ENCODE results near the gene EPHB1. TPM values are rescaled to one million over a fixed set of nuclear protein-coding genes. Genes with fewer than 3 reads are reported as not detected.

Gene EPHB1
- total RNA-seq, 1 donor from 2014 or later: 3.8 TPM

GRCh38 chr3:135159681-135160247 is 364.7 kb downstream of the EPHB1 start:
- POLR2A ChIA-PET: no interaction called here
- CTCF ChIA-PET: no interaction called here
- H3K4me3 Mint-ChIP-seq: no peak overlapping the region
- H3K27ac Mint-ChIP-seq: no peak overlapping the region
- H3K4me1 Mint-ChIP-seq: no peaks in the 10 kb centered on the region
- no peak for DNase-seq
- no peaks in the 10 kb centered on the region for H3K27me3 Mint-ChIP-seq
- no peak for TF ChIP-seq CTCF (IDR thresholded peaks at IDR 0.05)
- H3K36me3 Mint-ChIP-seq (ENCODE audit: low read depth): no peaks in the 10 kb centered on the region
- peaks cover 2% of the 10 kb centered on the region for H3K9me3 Mint-ChIP-seq
- intact Hi-C loops (cut with micrococcal nuclease): no loop called here
- no peak for ATAC-seq (ENCODE audit: low read depth)

- no peak for TF ChIP-seq CTCF (IDR thresholded peaks at IDR 0.05)
- Mint-ChIP-seq H3K27me3 (no peaks in the 10 kb centered on the region), H3K4me3 (no peak overlapping the region), H3K27ac (no peak overlapping the region), H3K36me3 (ENCODE audit: low read depth) (no peaks in the 10 kb centered on the region), H3K9me3 (no peaks in the 10 kb centered on the region), H3K4me1 (no peaks in the 10 kb centered on the region)
- ChIA-PET POLR2A (no interaction called here), CTCF (no interaction called here)
- DNase-seq (no peak), ATAC-seq (ENCODE audit: low read depth) (no peak)
- intact Hi-C loops (cut with micrococcal nuclease): no loop called here
These were observed 366.4 kb downstream of the EPHB1 start for GRCh38 chr3:135161425-135161824.

- TF ChIP-seq CTCF (IDR thresholded peaks at IDR 0.05): no peak
- ATAC-seq (ENCODE audit: low read depth) (no peak), DNase-seq (no peak)
- no peaks in the 10 kb centered on the region for H3K36me3 Mint-ChIP-seq (ENCODE audit: low read depth)
- intact Hi-C loops (cut with micrococcal nuclease): no loop called here
- H3K27ac Mint-ChIP-seq: no peak overlapping the region
- no peaks in the 10 kb centered on the region for H3K9me3 Mint-ChIP-seq
- no peaks in the 10 kb centered on the region for H3K27me3 Mint-ChIP-seq
- POLR2A ChIA-PET: no interaction called here
- no peak overlapping the region for H3K4me3 Mint-ChIP-seq
- CTCF ChIA-PET: no interaction called here
- H3K4me1 Mint-ChIP-seq: no peaks in the 10 kb centered on the region
These were observed 368.6 kb downstream of the EPHB1 start for GRCh38 chr3:135163701-135164100.

GRCh38 chr3:135165260-135165659 is 370.2 kb downstream of the EPHB1 start:
- Mint-ChIP-seq H3K27me3 (no peaks in the 10 kb centered on the region), H3K4me3 (no peak overlapping the region), H3K9me3 (no peaks in the 10 kb centered on the region), H3K36me3 (ENCODE audit: low read depth) (no peaks in the 10 kb centered on the region), H3K27ac (no peak overlapping the region), H3K4me1 (no peaks in the 10 kb centered on the region)
- POLR2A ChIA-PET: no interaction called here
- no peak for TF ChIP-seq CTCF (IDR thresholded peaks at IDR 0.05)
- CTCF ChIA-PET: no interaction called here
- DNase-seq: no peak
- ATAC-seq (ENCODE audit: low read depth): no peak
- intact Hi-C loops (cut with micrococcal nuclease): no loop called here

GRCh38 chr3:135166266-135166825 is 371.3 kb downstream of the EPHB1 start:
- no peak for DNase-seq
- POLR2A ChIA-PET: no interaction called here
- intact Hi-C loops (cut with micrococcal nuclease): no loop called here
- ATAC-seq (ENCODE audit: low read depth): no peak
- Mint-ChIP-seq H3K27ac (no peak overlapping the region), H3K4me3 (no peak overlapping the region), H3K4me1 (no peaks in the 10 kb centered on the region), H3K36me3 (ENCODE audit: low read depth) (no peaks in the 10 kb centered on the region), H3K9me3 (no peaks in the 10 kb centered on the region), H3K27me3 (no peaks in the 10 kb centered on the region)
- CTCF ChIA-PET: no interaction called here
- TF ChIP-seq CTCF (IDR thresholded peaks at IDR 0.05): no peak
